ENCODE data around the gene AP2B1.

The AP2B1 gene

DNA sequence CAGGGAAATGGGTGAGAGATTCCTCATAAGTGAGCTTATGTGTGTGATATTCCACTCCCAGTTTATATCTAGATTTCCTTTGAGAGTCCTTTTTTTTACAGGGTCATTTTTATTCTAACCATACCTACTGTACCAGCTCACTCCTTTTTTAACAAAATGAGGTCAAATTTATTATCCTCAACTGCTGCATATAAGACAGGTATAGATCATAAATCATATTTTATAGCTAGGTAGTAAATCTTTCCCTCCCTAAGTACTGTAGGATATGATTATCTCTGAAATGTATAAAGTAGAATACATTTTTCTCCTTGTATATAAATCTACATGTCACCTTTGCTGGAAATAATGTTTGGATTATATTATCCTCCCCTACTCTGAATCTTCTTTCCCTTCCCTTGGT lies 31.5 kb downstream of the AP2B1 start:
- no peak for DNase-seq (ENCODE audit: low read depth)
- no peak overlapping the region for H3K4me3 ChIP-seq (ENCODE audit: low read depth, low read length)
- TF ChIP-seq, protein P1, sequence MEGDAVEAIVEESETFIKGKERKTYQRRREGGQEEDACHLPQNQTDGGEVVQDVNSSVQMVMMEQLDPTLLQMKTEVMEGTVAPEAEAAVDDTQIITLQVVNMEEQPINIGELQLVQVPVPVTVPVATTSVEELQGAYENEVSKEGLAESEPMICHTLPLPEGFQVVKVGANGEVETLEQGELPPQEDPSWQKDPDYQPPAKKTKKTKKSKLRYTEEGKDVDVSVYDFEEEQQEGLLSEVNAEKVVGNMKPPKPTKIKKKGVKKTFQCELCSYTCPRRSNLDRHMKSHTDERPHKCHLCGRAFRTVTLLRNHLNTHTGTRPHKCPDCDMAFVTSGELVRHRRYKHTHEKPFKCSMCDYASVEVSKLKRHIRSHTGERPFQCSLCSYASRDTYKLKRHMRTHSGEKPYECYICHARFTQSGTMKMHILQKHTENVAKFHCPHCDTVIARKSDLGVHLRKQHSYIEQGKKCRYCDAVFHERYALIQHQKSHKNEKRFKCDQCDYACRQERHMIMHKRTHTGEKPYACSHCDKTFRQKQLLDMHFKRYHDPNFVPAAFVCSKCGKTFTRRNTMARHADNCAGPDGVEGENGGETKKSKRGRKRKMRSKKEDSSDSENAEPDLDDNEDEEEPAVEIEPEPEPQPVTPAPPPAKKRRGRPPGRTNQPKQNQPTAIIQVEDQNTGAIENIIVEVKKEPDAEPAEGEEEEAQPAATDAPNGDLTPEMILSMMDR (conservative IDR thresholded peaks at IDR 0.05; ENCODE audit: low read depth, low read length): no peak

DNA sequence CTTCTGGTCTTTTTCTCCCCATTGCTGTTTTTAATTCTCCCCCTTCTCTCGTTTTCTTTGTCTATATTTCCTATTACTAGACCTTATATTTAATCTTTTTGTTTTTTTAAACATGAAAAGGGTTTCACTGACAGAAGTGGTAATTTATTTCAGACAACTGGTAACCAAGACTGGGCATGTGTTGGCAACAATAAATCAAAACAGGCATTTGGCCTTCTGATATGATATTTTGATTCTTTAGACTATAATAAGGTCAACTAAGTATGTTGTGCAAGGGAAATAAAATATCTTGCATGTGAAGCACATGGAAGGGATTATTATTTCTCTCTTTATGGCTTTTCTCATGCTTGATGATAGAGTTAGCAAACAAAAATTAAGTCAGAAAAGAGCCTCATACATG lies 34.6 kb downstream of the AP2B1 start:
- TF ChIP-seq, protein P1 (conservative IDR thresholded peaks at IDR 0.05; ENCODE audit: low read depth, low read length): no peak
- DNase-seq (ENCODE audit: low read depth): no peak
- H3K4me3 ChIP-seq (ENCODE audit: low read depth, low read length): no peak overlapping the region

DNA sequence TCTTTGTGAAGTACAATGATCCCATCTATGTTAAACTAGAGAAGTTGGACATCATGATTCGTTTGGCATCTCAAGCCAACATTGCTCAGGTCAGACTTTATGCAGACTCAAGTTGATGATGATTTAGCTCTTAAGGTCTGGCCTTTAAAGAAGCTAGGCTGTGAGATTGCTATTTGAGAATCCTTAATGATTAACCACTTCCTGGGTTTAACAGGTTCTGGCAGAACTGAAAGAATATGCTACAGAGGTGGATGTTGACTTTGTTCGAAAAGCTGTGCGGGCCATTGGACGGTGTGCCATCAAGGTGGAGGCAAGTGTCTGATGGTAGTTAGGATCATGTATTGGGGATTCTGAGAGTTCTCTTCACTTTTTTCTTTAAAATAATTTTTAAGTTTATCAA lies 40.3 kb downstream of the AP2B1 start:
- TF ChIP-seq, protein P1 (conservative IDR thresholded peaks at IDR 0.05; ENCODE audit: low read depth, low read length): no peak
- H3K4me3 ChIP-seq (ENCODE audit: low read depth, low read length): no peak overlapping the region
- DNase-seq (ENCODE audit: low read depth): no peak

DNA sequence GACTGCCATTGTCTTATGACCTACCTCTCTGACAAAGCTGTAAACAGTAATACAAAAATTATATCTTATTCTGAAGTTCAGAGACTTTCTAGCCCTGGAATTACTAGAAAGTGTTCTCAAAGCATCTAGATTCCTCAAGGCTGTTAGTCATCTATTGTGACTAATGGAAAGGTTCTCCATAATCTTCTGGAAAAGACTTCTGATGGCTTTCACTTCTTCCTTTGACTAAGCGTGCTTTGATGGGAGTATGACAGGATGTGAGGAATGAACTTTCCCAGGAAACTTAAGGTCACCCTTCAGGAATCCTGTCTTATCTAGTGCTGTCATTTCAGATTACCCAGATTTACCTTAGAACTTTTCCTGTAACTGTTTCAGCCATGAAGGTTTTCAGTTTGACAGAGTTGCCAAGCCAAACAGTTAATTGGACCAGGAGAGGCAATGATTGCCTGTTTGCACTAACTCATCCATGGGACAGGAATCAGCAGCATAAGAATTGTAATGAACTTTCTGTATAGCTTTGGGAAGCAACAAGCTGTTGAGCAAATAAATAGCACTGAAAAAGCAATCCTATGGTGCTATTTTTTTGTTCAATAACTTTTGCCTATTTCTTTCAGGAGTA lies 43.5 kb downstream of the AP2B1 start:
- H3K4me3 ChIP-seq (ENCODE audit: low read depth, low read length): no peak overlapping the region
- TF ChIP-seq, protein P1 (conservative IDR thresholded peaks at IDR 0.05; ENCODE audit: low read depth, low read length): no peak
- DNase-seq (ENCODE audit: low read depth): peak; percentile 49

DNA sequence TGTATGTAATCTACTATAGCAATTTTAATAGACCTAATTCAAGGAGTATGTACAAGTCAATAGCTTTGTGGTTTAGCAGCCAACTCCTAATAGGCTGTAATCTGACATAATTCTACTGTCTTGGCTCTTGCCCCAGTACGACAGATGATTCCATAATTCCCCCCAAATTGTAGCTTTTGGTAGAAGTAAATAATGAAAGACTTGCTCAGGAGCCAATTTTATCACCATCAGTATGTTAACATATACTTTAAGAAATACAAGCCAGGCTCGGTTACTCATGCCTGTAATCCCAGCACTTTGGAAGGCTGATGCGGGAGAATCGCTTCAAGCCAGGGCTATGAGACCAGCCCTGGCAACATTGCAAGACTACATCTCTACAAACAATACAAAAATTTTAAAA lies 53.9 kb downstream of the AP2B1 start:
- TF ChIP-seq, protein P1 (conservative IDR thresholded peaks at IDR 0.05; ENCODE audit: low read depth, low read length): no peak
- no peak overlapping the region for H3K4me3 ChIP-seq (ENCODE audit: low read depth, low read length)
- no peak for DNase-seq (ENCODE audit: low read depth)

DNA sequence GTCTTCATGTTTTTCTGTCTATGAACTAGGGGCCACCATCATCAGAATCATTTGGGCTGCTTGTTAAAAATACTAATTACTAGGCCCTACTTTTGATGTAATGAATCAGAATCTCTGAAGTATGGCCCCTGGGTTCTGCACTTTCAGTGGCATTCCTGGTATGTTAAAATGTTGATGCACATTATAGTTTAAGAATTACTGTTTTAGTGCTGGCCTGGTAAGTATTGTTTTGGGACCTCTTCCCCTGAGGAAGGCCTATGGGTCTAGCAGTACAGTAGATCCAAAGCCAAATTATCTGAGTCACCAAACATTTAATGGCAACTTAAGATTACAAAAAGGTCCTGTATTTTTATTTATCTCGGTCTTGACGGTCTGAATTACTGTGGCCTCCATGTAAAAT lies 58.8 kb downstream of the AP2B1 start:
- DNase-seq (ENCODE audit: low read depth): no peak
- no peak overlapping the region for H3K4me3 ChIP-seq (ENCODE audit: low read depth, low read length)
- TF ChIP-seq, protein P1 (conservative IDR thresholded peaks at IDR 0.05; ENCODE audit: low read depth, low read length): no peak

DNA sequence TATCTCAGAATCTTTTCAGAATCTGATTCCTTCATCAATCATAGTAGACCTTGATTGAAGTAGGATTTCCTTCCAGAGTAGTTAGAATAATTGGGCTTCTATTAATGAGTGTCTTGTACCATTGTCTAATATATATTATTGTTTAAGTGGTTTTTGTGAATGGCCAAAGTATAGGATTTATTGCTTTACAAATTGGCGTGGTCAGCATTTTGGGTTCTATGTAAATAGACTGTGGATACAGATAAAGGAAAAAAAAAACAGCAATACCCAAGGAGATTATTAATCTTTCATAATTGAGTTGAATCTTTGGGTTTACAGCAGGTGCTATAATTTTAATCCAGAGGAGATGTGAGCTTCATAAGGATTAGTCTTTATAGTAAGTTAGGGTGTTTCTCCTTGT lies 64.3 kb downstream of the AP2B1 start:
- no peak overlapping the region for H3K4me3 ChIP-seq (ENCODE audit: low read depth, low read length)
- TF ChIP-seq, protein P1 (conservative IDR thresholded peaks at IDR 0.05; ENCODE audit: low read depth, low read length): no peak
- no peak for DNase-seq (ENCODE audit: low read depth)

Data from choroid plexus epithelial cell (primary cell).